WI38 (cell line): ENCODE measurements around the gene GRIK3.
"Not testable (repeated sequence)": the region's sequence is repeated elsewhere in the genome, so short reads cannot be mapped to it uniquely, and the experiment has no call there.

Experiments used
- H3K4me3 ChIP-seq: 2 replicates; pipeline ENCODE4 v1.5.1; 2011; ENCODE audit warnings: low read depth, mild to moderate bottlenecking, control low read depth, low read length
- CTCF ChIP-seq: IDR thresholded peaks from 2 replicates; pipeline ENCODE4 v1.5.1; 2012; ENCODE audit warnings: low read depth, mild to moderate bottlenecking, control low read depth, low read length

Gene GRIK3

GRCh38 chr1:36912365-36912865, 121.9 kb downstream of the GRIK3 start:
- no peak for TF ChIP-seq CTCF
- no peak overlapping the region for H3K4me3 ChIP-seq

- TF ChIP-seq CTCF = no peak
These were observed 122.6 kb downstream of the GRIK3 start for GRCh38 chr1:36911561-36912364.

GRCh38 chr1:36910886-36911540, 123.3 kb downstream of the GRIK3 start:
- TF ChIP-seq CTCF = no peak
- H3K4me3 ChIP-seq = no peak overlapping the region

More at GRCh38 chr1:36911561-36912364, 122.6 kb downstream of the GRIK3 start:
- no peak overlapping the region for H3K4me3 ChIP-seq

- TF ChIP-seq CTCF = no peak
- H3K4me3 ChIP-seq = no peak overlapping the region
These were observed 124.2 kb downstream of the GRIK3 start for GRCh38 chr1:36909946-36910725.

GRCh38 chr1:36909359-36909758, 125.0 kb downstream of the GRIK3 start:
- H3K4me3 ChIP-seq = not testable (repeated sequence)

- H3K4me3 ChIP-seq = no peak overlapping the region
- no peak for TF ChIP-seq CTCF
These were observed 126.2 kb downstream of the GRIK3 start for GRCh38 chr1:36908096-36908495.

- H3K4me3 ChIP-seq = no peak overlapping the region
- TF ChIP-seq CTCF = no peak
These were observed 127.8 kb downstream of the GRIK3 start for GRCh38 chr1:36906555-36906954.
